NCI-H1105 treated with DMSO at 0.1 percent for 48 hours (cell line): ENCODE data around the gene NENF.
"Not testable (repeated sequence)": the region's sequence is repeated elsewhere in the genome, so short reads cannot be mapped to it uniquely, and the experiment has no call there.

Experiments
- DNase-seq: peaks from one replicate; lab custom pipeline; 2025; lab: John Stamatoyannopoulos, UW

The NENF gene

GRCh38 chr1:212460376-212460775 lies 27.7 kb downstream of the NENF start:
- no peak for DNase-seq

GRCh38 chr1:212461916-212462660 lies 29.4 kb downstream of the NENF start:
- DNase-seq = no peak

- DNase-seq = no peak
Measured at GRCh38 chr1:212463565-212464285, 31.0 kb downstream of the NENF start.

GRCh38 chr1:212465311-212465710 lies 32.6 kb downstream of the NENF start:
- DNase-seq = no peak

- no peak for DNase-seq
Measured at GRCh38 chr1:212466437-212466836, 33.7 kb downstream of the NENF start.

- DNase-seq = no peak
Measured at GRCh38 chr1:212466898-212467650, 34.4 kb downstream of the NENF start.

GRCh38 chr1:212467843-212468482 lies 35.2 kb downstream of the NENF start:
- peak; percentile 23 for DNase-seq

GRCh38 chr1:212470059-212470458 lies 37.3 kb downstream of the NENF start:
- DNase-seq = no peak

- no peak for DNase-seq
Measured at GRCh38 chr1:212471286-212471685, 38.6 kb downstream of the NENF start.

GRCh38 chr1:212471891-212472675 lies 39.4 kb downstream of the NENF start:
- DNase-seq = no peak

- no peak for DNase-seq
Measured at GRCh38 chr1:212473729-212474128, 41.0 kb downstream of the NENF start.

- no peak for DNase-seq
Measured at GRCh38 chr1:212475151-212475550, 42.4 kb downstream of the NENF start.

GRCh38 chr1:212475831-212476230 lies 43.1 kb downstream of the NENF start:
- DNase-seq = not testable (repeated sequence)

- peak; percentile 84 for DNase-seq
Measured at GRCh38 chr1:212477014-212477679, 44.4 kb downstream of the NENF start.

- no peak for DNase-seq
Measured at GRCh38 chr1:212477680-212478466, 45.2 kb downstream of the NENF start.

- DNase-seq = no peak
Measured at GRCh38 chr1:212478467-212479025, 45.8 kb downstream of the NENF start.

GRCh38 chr1:212479188-212479587 lies 46.5 kb downstream of the NENF start:
- no peak for DNase-seq

- DNase-seq = not testable (repeated sequence)
Measured at GRCh38 chr1:212480711-212481437, 48.2 kb downstream of the NENF start.

- DNase-seq = no peak
Measured at GRCh38 chr1:212481438-212481767, 48.7 kb downstream of the NENF start.
